GM18511 (cell line): ENCODE results near the gene ADCY2.

Experiments used
- ATAC-seq: cut with Tn5 transposase; IDR thresholded peaks from one replicate; pipeline ENCODE4 v1.9.1; 2021; ENCODE audit warnings: mild to moderate bottlenecking, moderate library complexity; ENCODE audit not compliant: unreplicated experiment

Gene ADCY2

GRCh38 chr5:7855611-7856010 lies 459.7 kb downstream of the ADCY2 start:
- ATAC-seq, result no peak

GRCh38 chr5:7856855-7857254 lies 460.9 kb downstream of the ADCY2 start:
- no peak for ATAC-seq

- ATAC-seq, result no peak
These were observed 461.4 kb downstream of the ADCY2 start for GRCh38 chr5:7857361-7857760.

DNA sequence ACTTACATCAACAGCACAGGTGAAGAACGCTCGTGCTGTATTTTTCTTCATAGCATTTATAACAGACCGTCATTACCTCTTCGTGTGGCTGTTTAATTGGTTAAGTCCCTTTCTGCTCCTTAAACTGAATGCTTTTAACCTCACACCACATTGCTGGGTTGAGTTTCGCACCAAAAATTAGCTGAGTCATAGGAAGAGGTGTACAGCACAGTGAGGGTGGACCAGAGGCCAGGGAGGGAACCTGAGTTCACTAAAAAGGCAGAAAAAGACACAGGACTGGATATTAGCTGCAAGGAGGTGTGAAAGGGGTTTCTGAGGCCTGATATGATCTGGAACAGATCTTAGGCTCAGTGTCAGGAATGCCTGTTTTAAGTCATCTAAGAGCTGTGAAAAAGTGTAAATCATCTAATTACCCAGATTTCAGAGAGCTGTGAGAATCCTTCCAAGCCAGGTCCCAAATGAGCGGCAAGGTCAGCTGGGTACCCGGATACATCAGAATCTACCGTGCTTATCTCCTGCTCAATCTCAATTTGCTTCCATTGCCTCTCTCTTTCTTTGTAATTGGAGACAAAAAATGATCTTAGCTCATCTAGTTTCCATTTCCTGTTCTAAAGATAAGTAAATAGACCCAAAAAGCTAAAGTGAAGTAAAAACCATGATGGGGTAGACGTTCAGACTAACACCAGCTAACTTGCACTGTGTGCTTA lies 462.1 kb downstream of the ADCY2 start:
- no peak for ATAC-seq

- ATAC-seq, result no peak
These were observed 470.3 kb downstream of the ADCY2 start for GRCh38 chr5:7866196-7866595.

DNA sequence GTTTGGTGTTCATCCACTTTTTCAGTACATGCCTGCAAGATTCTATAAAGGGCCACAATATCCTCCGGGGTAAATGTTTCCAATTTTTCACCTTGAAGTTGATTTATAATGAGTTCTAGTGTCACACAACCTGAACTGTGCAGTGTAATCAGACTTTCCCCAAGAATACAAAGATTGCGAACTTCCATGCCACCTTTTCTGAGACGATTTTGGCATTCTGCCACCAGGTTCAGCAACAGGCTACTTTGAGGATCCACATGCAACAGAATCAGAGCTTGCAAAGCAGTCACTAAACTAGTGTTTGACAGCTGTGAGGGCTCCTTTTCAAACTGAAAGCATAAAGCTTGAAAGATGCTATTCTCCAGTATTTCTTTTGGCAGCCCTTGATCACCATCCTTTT lies 471.3 kb downstream of the ADCY2 start:
- no peak for ATAC-seq

DNA sequence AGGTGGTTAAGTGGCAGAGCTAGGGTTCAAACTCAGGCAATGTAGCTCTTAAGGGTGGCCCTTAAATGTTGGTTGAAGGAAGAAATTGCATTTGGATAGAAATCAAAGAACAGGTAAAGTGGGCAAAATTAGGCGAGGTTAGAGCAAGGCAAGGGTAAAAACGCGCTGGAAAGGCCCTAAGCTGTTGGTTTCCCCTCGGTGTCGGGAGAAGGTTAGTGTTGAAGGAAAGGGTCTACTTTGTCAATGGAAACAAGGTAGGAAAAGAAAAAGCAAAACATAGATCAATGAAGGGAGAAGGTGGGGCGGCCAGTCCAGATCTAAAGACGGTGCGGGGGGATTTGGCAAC lies 472.5 kb downstream of the ADCY2 start:
- peak; percentile 2 for ATAC-seq

DNA sequence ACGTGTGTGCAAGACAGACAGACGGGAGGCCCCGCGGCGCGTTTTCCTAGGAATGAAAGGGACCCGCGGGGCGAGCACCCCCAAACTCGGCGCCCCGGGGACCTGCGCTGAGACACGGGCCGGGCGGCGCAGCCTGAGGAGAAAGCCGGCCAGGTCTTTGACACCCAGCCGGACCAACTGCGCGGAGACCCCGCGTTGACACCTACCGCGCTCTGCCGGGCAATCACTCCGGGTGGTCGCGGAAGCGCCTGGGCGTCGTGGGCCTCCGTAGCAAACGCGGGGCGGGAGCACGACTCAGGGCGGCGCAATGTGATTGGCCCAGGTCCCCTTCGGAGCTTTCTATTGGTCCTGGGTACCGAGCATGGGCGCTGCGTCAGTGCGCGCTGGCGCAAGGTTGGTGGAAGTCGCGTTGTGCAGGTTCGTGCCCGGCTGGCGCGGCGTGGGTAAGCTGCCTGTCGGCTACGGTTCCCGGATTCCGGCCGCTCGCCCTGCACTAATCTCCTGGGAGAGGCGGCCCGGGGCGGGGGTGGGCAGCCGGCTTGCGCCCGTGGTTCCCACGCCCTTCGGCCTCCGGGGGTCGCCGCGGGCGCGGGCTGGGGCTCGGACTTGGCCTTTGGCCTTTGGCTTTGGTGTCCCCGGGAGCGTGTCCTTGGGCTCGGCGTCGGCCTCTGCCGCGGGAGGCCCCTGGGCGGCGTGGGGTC lies 473.0 kb downstream of the ADCY2 start, which contains the start of the genes FASTKD3 and MTRR:
Gene FASTKD3 (minus strand): TSS at position 259 of the 701 bp plus-strand sequence. CDS start 948 bp downstream, outside the sequence.
Gene MTRR (plus strand): TSS at position 376 of the 701 bp plus-strand sequence. CDS start 1,647 bp downstream, outside the sequence.
- ATAC-seq, result peak; percentile 98

- peak; percentile 41 for ATAC-seq
These were observed 473.7 kb downstream of the ADCY2 start for GRCh38 chr5:7869474-7870136.

- no peak for ATAC-seq
These were observed 475.7 kb downstream of the ADCY2 start for GRCh38 chr5:7871653-7872052.

DNA sequence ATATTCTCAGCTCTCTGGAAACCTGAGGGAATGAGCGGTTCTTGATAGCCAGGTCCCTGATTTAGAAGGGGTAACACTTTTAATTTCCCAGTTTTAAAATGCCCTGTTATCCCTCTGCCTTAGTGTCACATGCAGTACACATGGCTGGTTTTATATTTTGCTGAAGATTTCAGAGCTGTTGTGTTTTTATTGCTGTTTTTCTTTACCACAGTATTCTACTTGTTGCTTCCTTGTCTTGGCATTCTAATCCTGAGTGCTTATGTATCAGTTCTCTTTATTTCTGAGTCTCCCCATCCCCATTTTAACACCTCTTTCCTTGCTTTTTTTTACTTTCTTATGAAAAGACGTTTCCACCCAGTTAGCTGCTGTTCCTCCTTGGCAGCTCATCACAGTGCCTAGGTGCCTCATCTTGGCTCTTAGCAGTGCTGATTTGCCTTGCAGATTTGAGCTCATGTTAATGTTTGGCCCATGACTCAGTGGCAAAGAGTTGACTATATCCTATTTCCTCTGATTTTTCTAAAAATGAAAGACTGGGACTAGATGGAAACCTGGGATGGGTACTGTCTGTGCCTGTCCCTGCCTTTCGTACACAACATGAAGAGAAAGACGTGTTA lies 476.7 kb downstream of the ADCY2 start:
- no peak for ATAC-seq

GRCh38 chr5:7873216-7873615 lies 477.3 kb downstream of the ADCY2 start:
- ATAC-seq, result no peak

DNA sequence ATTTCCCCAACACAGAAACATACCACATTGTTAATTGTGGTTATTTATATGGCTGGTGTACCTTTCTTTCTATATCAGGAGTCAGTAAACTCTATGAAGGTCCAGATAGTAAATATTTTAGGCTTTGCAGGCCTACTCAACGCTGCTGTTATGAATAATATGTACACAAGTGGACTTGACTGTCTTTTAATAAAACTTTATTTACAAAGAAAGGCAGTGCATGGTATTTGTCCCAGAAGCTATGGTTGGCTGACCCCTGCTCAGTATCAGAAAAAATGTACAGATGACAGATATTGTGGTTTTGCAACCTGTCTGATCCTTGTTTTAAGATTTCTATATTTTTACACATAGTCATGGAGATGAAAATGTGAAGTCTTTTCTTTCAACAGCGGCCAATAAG lies 478.7 kb downstream of the ADCY2 start:
- no peak for ATAC-seq

DNA sequence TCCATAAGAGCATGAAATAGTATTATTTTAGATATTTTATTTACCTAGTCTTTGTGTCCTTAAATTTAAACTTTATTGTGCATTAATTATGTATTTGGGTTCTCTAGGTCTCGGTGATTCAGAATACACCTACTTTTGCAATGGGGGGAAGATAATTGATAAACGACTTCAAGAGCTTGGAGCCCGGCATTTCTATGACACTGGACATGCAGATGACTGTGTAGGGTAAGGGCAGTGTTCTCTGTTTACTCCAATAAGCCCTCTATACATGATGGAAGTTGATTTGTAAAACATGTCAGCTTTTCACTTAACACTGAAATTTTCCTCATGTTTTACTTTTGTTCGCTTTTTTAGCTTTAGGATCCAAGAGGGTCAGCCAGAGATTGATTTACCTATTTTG lies 479.2 kb downstream of the ADCY2 start:
- ATAC-seq, result no peak

DNA sequence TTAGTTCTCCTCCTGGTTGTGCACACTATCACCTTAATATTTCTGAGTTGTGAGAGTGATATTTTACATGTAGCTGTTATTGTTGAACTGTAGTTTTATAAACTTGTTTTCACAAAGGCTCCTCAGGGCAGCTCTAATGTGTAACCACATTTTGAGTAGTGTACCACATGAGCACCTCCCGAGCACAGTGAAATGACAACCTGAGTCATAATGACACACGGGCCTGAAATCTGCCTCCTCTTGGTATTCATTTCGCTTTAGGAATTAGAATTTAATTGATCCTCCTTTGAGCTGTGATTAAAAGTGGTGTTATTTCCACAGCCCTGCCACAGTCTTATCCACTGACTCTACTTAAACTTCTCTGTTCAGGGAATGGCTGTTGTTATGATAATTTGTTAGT lies 480.9 kb downstream of the ADCY2 start:
- peak; percentile 57 for ATAC-seq

DNA sequence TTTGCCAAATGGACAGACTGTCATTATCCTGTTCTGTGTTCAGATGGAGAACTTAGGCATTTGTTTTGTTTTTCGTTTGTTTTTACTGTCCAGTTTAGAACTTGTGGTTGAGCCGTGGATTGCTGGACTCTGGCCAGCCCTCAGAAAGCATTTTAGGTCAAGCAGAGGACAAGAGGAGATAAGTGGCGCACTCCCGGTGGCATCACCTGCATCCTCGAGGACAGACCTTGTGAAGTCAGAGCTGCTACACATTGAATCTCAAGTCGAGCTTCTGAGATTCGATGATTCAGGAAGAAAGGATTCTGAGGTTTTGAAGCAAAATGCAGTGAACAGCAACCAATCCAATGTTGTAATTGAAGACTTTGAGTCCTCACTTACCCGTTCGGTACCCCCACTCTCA lies 481.9 kb downstream of the ADCY2 start:
- no peak for ATAC-seq

DNA sequence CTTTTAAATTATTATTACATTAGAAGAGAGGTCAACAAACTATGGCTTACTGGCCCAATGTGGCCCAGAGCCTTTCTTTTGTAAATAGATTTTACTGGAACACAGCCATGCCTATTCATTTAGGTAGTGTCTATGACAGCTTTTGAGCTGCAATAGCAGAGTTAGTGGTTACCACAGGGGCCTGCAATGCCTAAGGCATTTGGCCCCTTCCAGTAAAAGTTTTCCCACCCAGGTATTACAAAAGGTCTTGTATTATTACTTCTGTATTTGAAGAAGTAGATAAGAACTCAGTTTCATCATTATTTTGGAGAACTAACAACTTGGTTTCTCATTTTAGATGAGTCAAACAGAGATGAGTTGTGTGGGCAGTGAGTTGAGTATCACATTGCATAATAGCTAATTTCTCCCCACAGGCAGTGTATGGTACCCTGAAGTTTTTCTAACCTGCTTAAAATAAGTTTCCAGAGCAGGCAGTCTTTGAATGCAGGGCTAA lies 482.5 kb downstream of the ADCY2 start:
- ATAC-seq, result peak; percentile 97
